Colonic mucosa (tissue), 4 donors: ENCODE data around the gene PSMG3. TPM values are rescaled to one million over a fixed set of nuclear protein-coding genes. Genes with fewer than 3 reads are reported as not detected.
A peak's percentile ranks its signal among the peaks of the same experiment; 100 is the strongest.

Experiments
- DNase-seq: peaks from one replicate; pipeline ENCODE4 v3.0.0-alpha.2; 2020
- H3K27ac ChIP-seq: fragments of 200-600 bp; one replicate; pipeline ENCODE4 v1.8.0; 2021
- H3K27me3 ChIP-seq: fragments of 200-600 bp; one replicate; pipeline ENCODE4 v1.8.0; 2021
- H3K36me3 ChIP-seq: fragments of 200-600 bp; one replicate; pipeline ENCODE4 v1.8.0; 2021
- H3K4me1 ChIP-seq: fragments of 200-600 bp; one replicate; pipeline ENCODE4 v1.8.0; 2021; ENCODE audit warnings: mild to moderate bottlenecking
- H3K4me3 ChIP-seq: fragments of 200-600 bp; one replicate; pipeline ENCODE4 v1.8.0; 2021
- H3K9ac ChIP-seq, 2 donors: one replicate each; pipeline ENCODE4 v1.7.0; 2013; ENCODE audit warnings: control low read depth in 2 of 2, low read depth in 2 of 2, low read length in 2 of 2
- H3K9me3 ChIP-seq: fragments of 200-600 bp; one replicate; pipeline ENCODE4 v1.8.0; 2021
- CTCF ChIP-seq: fragments of 200-600 bp; IDR thresholded peaks from one replicate; pipeline ENCODE4 v1.8.0; 2022; ENCODE audit warnings: antibody characterized with exemption, mild to moderate bottlenecking
- intact Hi-C: fragments of 100-400 bp; cut with DNase I; formaldehyde crosslinking; loops from one replicate; pipeline ENCODE4 v1.14.1; 2022
- total RNA-seq, 2 donors: library from RNA; stranded (reverse); fragmentation: NEBNext Ultra II Directional in 1 of 2; extraction: Animal tissue kit (Norgen Biotek cat#: 25700) in 1 of 2; gene quantifications; one replicate each; pipeline ENCODE4 v1.2.1, GENCODE V29; 2021
- donor health status: healthy.
- donor health status: DM: no; HTN: no; CAD: no.
- donor health status: DM: no; HTN: no; CAD: no.

Gene PSMG3
- total RNA-seq, 2 donors from 2014 or later, result 28.7 to 45.8 TPM

- Histone ChIP-seq H3K9ac (peak overlapping the region in 1 of 2 donors; percentile 84), H3K27ac (peak overlapping the region; percentile 80), H3K4me3 (no peak overlapping the region)
Measured at GRCh38 chr7:1567896-1568510, 1.8 kb downstream of the PSMG3 start.

GRCh38 chr7:1567049-1567771 is 2.6 kb downstream of the PSMG3 start:
- H3K27ac ChIP-seq, result peak overlapping the region; percentile 80
- no peaks in the 10 kb centered on the region for H3K36me3 ChIP-seq
- TF ChIP-seq CTCF, result no peak
- no peaks in the 10 kb centered on the region for H3K9me3 ChIP-seq
- intact Hi-C loops, result no loop called here
- peaks cover 11% of the 10 kb centered on the region for H3K4me1 ChIP-seq
- DNase-seq, result peak; percentile 78
- H3K9ac ChIP-seq, result peak overlapping the region; percentile 36 to 84
- H3K4me3 ChIP-seq, result no peak overlapping the region
- H3K27me3 ChIP-seq, result no peaks in the 10 kb centered on the region

More at GRCh38 chr7:1567896-1568510, 1.8 kb downstream of the PSMG3 start:
- intact Hi-C loops, result no loop called here
- no peaks in the 10 kb centered on the region for H3K9me3 ChIP-seq
- H3K4me1 ChIP-seq, result peaks cover 11% of the 10 kb centered on the region
- no peaks in the 10 kb centered on the region for H3K27me3 ChIP-seq
- TF ChIP-seq CTCF, result no peak
- no peaks in the 10 kb centered on the region for H3K36me3 ChIP-seq
- DNase-seq, result no peak

GRCh38 chr7:1566687-1567048 is 3.2 kb downstream of the PSMG3 start:
- H3K27ac ChIP-seq, result peak overlapping the region; percentile 80
- H3K9ac ChIP-seq, result peak overlapping the region; percentile 36 to 84
- H3K27me3 ChIP-seq, result no peaks in the 10 kb centered on the region
- H3K36me3 ChIP-seq, result no peaks in the 10 kb centered on the region
- H3K4me1 ChIP-seq, result peaks cover 11% of the 10 kb centered on the region
- intact Hi-C loops, result no loop called here
- no peak for TF ChIP-seq CTCF
- no peak overlapping the region for H3K4me3 ChIP-seq
- peak; percentile 73 for DNase-seq
- no peaks in the 10 kb centered on the region for H3K9me3 ChIP-seq

- DNase-seq, result no peak
- no peak overlapping the region for H3K27ac ChIP-seq
- no peaks in the 10 kb centered on the region for H3K9me3 ChIP-seq
- H3K27me3 ChIP-seq, result no peaks in the 10 kb centered on the region
- intact Hi-C loops, result no loop called here
- no peak for TF ChIP-seq CTCF
- H3K4me1 ChIP-seq, result peaks cover 11% of the 10 kb centered on the region
- H3K9ac ChIP-seq, result no peak overlapping the region
- no peaks in the 10 kb centered on the region for H3K36me3 ChIP-seq
- H3K4me3 ChIP-seq, result no peak overlapping the region
Measured at GRCh38 chr7:1564603-1565022, 5.2 kb downstream of the PSMG3 start.

- intact Hi-C loops, result no loop called here
- Histone ChIP-seq H3K36me3 (no peaks in the 10 kb centered on the region), H3K9ac (no peak overlapping the region), H3K27me3 (no peaks in the 10 kb centered on the region), H3K4me1 (peaks cover 12% of the 10 kb centered on the region), H3K9me3 (no peaks in the 10 kb centered on the region), H3K4me3 (no peak overlapping the region), H3K27ac (no peak overlapping the region)
- no peak for TF ChIP-seq CTCF
- DNase-seq, result no peak
Measured at GRCh38 chr7:1563981-1564602, 5.7 kb downstream of the PSMG3 start.
